ENCODE data around the gene TNFRSF6B. TPM values are rescaled to one million over a fixed set of nuclear protein-coding genes. Genes with fewer than 3 reads are reported as not detected.
"Not testable (repeated sequence)": the region's sequence is repeated elsewhere in the genome, so short reads cannot be mapped to it uniquely, and the experiment has no call there.

Gene TNFRSF6B
- total RNA-seq, 1 experiment from 2014 or later, result 1.9 TPM

GRCh38 chr20:63667858-63668257 is 28.6 kb upstream of the TNFRSF6B start:
- Histone ChIP-seq H3K36me3 (peaks cover 71% of the 10 kb centered on the region), H3K4me1 (replicated peaks) (no peaks in the 10 kb centered on the region), H3K4me3 (no peak overlapping the region), H3K9me3 (replicated peaks) (no peaks in the 10 kb centered on the region), H3K27me3 (replicated peaks) (no peaks in the 10 kb centered on the region), H3K27ac (no peak overlapping the region)
- DNase-seq (ENCODE audit: low read depth in 1 of 2, low spot score in 2 of 2), result no peak

- H3K27me3 ChIP-seq (replicated peaks), result no peaks in the 10 kb centered on the region
- H3K9me3 ChIP-seq (replicated peaks), result no peaks in the 10 kb centered on the region
- no peak overlapping the region for H3K4me3 ChIP-seq
- H3K27ac ChIP-seq, result no peak overlapping the region
- peaks cover 71% of the 10 kb centered on the region for H3K36me3 ChIP-seq
- H3K4me1 ChIP-seq (replicated peaks), result no peaks in the 10 kb centered on the region
- DNase-seq (ENCODE audit: low read depth in 1 of 2, low spot score in 2 of 2), result no peak
Measured at GRCh38 chr20:63668351-63668750, 28.1 kb upstream of the TNFRSF6B start.

GRCh38 chr20:63671695-63672094 is 24.8 kb upstream of the TNFRSF6B start:
- peaks cover 61% of the 10 kb centered on the region for H3K36me3 ChIP-seq
- not testable (repeated sequence) for H3K27ac ChIP-seq; H3K4me3 ChIP-seq; H3K9me3 ChIP-seq (replicated peaks); DNase-seq (ENCODE audit: low read depth in 1 of 2, low spot score in 2 of 2); H3K4me1 ChIP-seq (replicated peaks); H3K27me3 ChIP-seq (replicated peaks)

GRCh38 chr20:63672666-63673065 is 23.8 kb upstream of the TNFRSF6B start:
- Histone ChIP-seq H3K36me3 (peaks cover 56% of the 10 kb centered on the region), H3K27ac (no peak overlapping the region), H3K9me3 (replicated peaks) (no peaks in the 10 kb centered on the region), H3K4me1 (replicated peaks) (no peaks in the 10 kb centered on the region), H3K27me3 (replicated peaks) (no peaks in the 10 kb centered on the region), H3K4me3 (no peak overlapping the region)
- DNase-seq (ENCODE audit: low read depth in 1 of 2, low spot score in 2 of 2), result no peak

- no peak for DNase-seq (ENCODE audit: low read depth in 1 of 2, low spot score in 2 of 2)
- Histone ChIP-seq H3K4me1 (replicated peaks) (no peaks in the 10 kb centered on the region), H3K36me3 (peaks cover 50% of the 10 kb centered on the region), H3K9me3 (replicated peaks) (no peaks in the 10 kb centered on the region), H3K27ac (no peak overlapping the region), H3K4me3 (no peak overlapping the region), H3K27me3 (replicated peaks) (no peaks in the 10 kb centered on the region)
Measured at GRCh38 chr20:63673951-63674350, 22.5 kb upstream of the TNFRSF6B start.

- H3K9me3 ChIP-seq (replicated peaks), result no peaks in the 10 kb centered on the region
- no peaks in the 10 kb centered on the region for H3K4me1 ChIP-seq (replicated peaks)
- peaks cover 61% of the 10 kb centered on the region for H3K36me3 ChIP-seq
- no peak overlapping the region for H3K4me3 ChIP-seq
- no peak for DNase-seq (ENCODE audit: low read depth in 1 of 2, low spot score in 2 of 2)
- no peak overlapping the region for H3K27ac ChIP-seq
- no peaks in the 10 kb centered on the region for H3K27me3 ChIP-seq (replicated peaks)
Measured at GRCh38 chr20:63675681-63676368, 20.6 kb upstream of the TNFRSF6B start.

GRCh38 chr20:63678071-63678470 is 18.4 kb upstream of the TNFRSF6B start:
- Histone ChIP-seq H3K27me3 (replicated peaks) (no peaks in the 10 kb centered on the region), H3K4me1 (replicated peaks) (peaks cover 19% of the 10 kb centered on the region), H3K9me3 (replicated peaks) (no peaks in the 10 kb centered on the region), H3K36me3 (peaks cover 63% of the 10 kb centered on the region), H3K27ac (no peak overlapping the region), H3K4me3 (no peak overlapping the region)
- no peak for DNase-seq (ENCODE audit: low read depth in 1 of 2, low spot score in 2 of 2)

- DNase-seq (ENCODE audit: low read depth in 1 of 2, low spot score in 2 of 2), result no peak
- no peak overlapping the region for H3K4me3 ChIP-seq
- peaks cover 60% of the 10 kb centered on the region for H3K36me3 ChIP-seq
Measured at GRCh38 chr20:63678667-63679465, 17.6 kb upstream of the TNFRSF6B start.

GRCh38 chr20:63679799-63680305 is 16.6 kb upstream of the TNFRSF6B start:
- Histone ChIP-seq H3K27ac (no peak overlapping the region), H3K36me3 (peaks cover 64% of the 10 kb centered on the region)

More at GRCh38 chr20:63678667-63679465, 17.6 kb upstream of the TNFRSF6B start:
- no peak overlapping the region for H3K27ac ChIP-seq
- H3K9me3 ChIP-seq (replicated peaks), result no peaks in the 10 kb centered on the region
- H3K27me3 ChIP-seq (replicated peaks), result no peaks in the 10 kb centered on the region
- peaks cover 23% of the 10 kb centered on the region for H3K4me1 ChIP-seq (replicated peaks)

GRCh38 chr20:63680427-63680826 is 16.0 kb upstream of the TNFRSF6B start:
- Histone ChIP-seq H3K27ac (no peak overlapping the region), H3K4me1 (replicated peaks) (peaks cover 23% of the 10 kb centered on the region), H3K27me3 (replicated peaks) (no peaks in the 10 kb centered on the region), H3K9me3 (replicated peaks) (no peaks in the 10 kb centered on the region), H3K36me3 (peaks cover 62% of the 10 kb centered on the region), H3K4me3 (no peak overlapping the region)
- DNase-seq (ENCODE audit: low read depth in 1 of 2, low spot score in 2 of 2), result no peak

More at GRCh38 chr20:63679799-63680305, 16.6 kb upstream of the TNFRSF6B start:
- H3K4me3 ChIP-seq, result no peak overlapping the region
- H3K4me1 ChIP-seq (replicated peaks), result peaks cover 23% of the 10 kb centered on the region
- DNase-seq (ENCODE audit: low read depth in 1 of 2, low spot score in 2 of 2), result no peak
- H3K9me3 ChIP-seq (replicated peaks), result no peaks in the 10 kb centered on the region
- H3K27me3 ChIP-seq (replicated peaks), result no peaks in the 10 kb centered on the region

GRCh38 chr20:63680857-63681608 is 15.4 kb upstream of the TNFRSF6B start:
- Histone ChIP-seq H3K27me3 (replicated peaks) (no peaks in the 10 kb centered on the region), H3K4me1 (replicated peaks) (peaks cover 23% of the 10 kb centered on the region), H3K36me3 (peaks cover 63% of the 10 kb centered on the region), H3K4me3 (no peak overlapping the region), H3K9me3 (replicated peaks) (no peaks in the 10 kb centered on the region), H3K27ac (peak overlapping the region; percentile 81; the same call in 1 of the 2 replicates)
- no peak for DNase-seq (ENCODE audit: low read depth in 1 of 2, low spot score in 2 of 2)

GRCh38 chr20:63681609-63682142 is 14.8 kb upstream of the TNFRSF6B start:
- H3K9me3 ChIP-seq (replicated peaks), result no peaks in the 10 kb centered on the region
- DNase-seq (ENCODE audit: low read depth in 1 of 2, low spot score in 2 of 2), result no peak
- H3K27me3 ChIP-seq (replicated peaks), result no peaks in the 10 kb centered on the region
- H3K36me3 ChIP-seq, result peaks cover 63% of the 10 kb centered on the region
- H3K4me1 ChIP-seq (replicated peaks), result peaks cover 23% of the 10 kb centered on the region
- no peak overlapping the region for H3K4me3 ChIP-seq
- peak overlapping the region; percentile 81 for H3K27ac ChIP-seq

- H3K4me1 ChIP-seq (replicated peaks), result peaks cover 23% of the 10 kb centered on the region
- H3K4me3 ChIP-seq, result no peak overlapping the region
- no peaks in the 10 kb centered on the region for H3K9me3 ChIP-seq (replicated peaks)
- peak overlapping the region; percentile 81 for H3K27ac ChIP-seq
- no peaks in the 10 kb centered on the region for H3K27me3 ChIP-seq (replicated peaks)
- peak; percentile 95 to 97 for DNase-seq (ENCODE audit: low read depth in 1 of 2, low spot score in 2 of 2)
- H3K36me3 ChIP-seq, result peaks cover 65% of the 10 kb centered on the region
Measured at GRCh38 chr20:63682384-63683139, 13.9 kb upstream of the TNFRSF6B start.
